ENCODE results near the gene DPYSL5.

The DPYSL5 gene

DNA sequence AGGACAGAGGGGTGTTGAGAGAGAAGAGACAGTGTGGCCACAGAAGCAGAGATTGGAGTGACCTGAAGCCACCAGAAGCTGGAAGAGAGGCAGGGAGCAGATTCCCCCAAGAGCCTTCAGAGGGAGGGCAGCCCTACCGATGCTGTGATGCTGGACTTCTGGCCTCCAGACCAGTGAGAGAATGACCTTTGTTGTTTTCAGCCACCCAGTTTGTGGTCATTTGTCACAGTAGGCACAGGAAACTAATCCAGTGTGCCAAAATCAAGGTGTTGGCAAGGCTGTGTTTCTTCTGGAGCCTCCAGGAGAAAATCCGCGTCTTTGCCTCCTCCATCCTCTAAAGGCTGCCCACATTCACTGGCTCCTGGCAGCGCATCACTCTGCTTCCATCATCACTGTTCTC, 137.9 kb downstream of the DPYSL5 start:
- Mint-ChIP-seq H3K4me3 (no peak overlapping the region), H3K9me3 (no peaks in the 10 kb centered on the region)

DNA sequence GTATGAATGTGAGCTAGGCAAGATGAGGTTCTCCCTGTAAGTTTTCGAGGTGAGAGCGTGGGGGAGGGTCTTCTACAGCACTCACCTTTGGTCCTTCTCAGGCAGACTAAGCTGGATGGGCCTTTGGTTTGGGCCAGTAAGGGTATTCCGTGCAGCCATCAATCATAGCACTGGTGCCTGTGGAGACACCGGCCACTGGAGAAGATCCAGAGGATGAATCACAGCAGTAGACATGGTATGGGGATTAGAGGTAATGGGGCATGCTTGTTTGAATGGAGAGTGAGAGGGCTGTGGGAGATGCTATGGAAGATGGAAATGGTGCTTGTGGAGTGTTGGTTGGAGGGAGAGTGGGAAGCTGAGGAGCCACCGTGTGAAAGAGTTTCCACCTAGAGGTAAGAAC, 138.6 kb downstream of the DPYSL5 start:
- H3K9me3 Mint-ChIP-seq: no peaks in the 10 kb centered on the region
- DNase-seq (ENCODE audit: low spot score in 2 of 2): no peak

More for the DNA sequence above, 137.9 kb downstream of the DPYSL5 start:
- Mint-ChIP-seq H3K27ac (no peak overlapping the region), H3K36me3 (peaks cover under 1% of the 10 kb centered on the region), H3K4me1 (no peaks in the 10 kb centered on the region)
- ATAC-seq: no peak
- no peak for DNase-seq (ENCODE audit: low spot score in 2 of 2)

DNA sequence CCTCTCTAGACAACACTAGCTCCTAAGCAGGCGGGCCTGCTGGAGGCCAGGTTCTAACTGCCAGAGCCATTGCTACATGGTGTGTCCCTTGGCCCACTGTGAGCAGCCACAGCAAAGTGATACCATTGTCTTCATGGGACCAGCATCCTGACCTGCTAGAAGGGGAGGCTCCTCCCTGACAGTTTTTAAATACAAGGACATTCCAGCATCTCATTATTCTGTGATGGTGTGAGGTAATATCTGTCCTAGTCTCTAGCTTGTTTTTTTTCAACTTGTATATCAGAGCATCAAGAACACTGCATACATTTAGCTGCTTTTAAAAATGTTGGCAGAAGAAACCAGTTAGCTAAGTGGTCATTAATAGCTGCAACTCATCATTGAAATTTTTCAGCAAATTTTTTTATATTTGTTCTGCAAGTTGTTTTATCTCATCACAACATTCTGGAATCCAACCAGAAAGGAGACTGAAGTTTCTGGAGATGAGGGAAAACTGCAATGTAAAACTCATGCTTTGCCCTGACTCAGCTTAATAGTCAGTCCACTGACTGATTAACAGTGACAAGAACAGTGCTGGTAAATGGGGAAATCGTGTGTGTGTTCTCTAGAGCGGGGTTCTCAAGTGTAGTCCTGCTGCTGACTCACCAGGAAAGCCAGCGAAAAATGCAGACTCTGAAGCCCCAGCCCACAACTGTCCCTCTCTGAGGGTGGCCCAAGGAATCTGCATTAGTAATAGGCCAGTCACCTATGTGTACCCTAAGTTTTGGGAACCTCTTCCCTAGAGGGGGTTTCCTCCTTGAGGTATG, 140.3 kb downstream of the DPYSL5 start:
- DNase-seq (ENCODE audit: low spot score in 2 of 2) (no peak), ATAC-seq (no peak)
- Mint-ChIP-seq H3K36me3 (peaks cover 4% of the 10 kb centered on the region), H3K4me1 (no peaks in the 10 kb centered on the region), H3K4me3 (no peak overlapping the region), H3K27ac (no peak overlapping the region), H3K9me3 (no peaks in the 10 kb centered on the region)

More for the DNA sequence above, 138.6 kb downstream of the DPYSL5 start:
- H3K4me3 Mint-ChIP-seq: no peak overlapping the region
- H3K36me3 Mint-ChIP-seq: peaks cover 4% of the 10 kb centered on the region
- no peak overlapping the region for H3K27ac Mint-ChIP-seq
- ATAC-seq: no peak
- H3K4me1 Mint-ChIP-seq: no peaks in the 10 kb centered on the region

DNA sequence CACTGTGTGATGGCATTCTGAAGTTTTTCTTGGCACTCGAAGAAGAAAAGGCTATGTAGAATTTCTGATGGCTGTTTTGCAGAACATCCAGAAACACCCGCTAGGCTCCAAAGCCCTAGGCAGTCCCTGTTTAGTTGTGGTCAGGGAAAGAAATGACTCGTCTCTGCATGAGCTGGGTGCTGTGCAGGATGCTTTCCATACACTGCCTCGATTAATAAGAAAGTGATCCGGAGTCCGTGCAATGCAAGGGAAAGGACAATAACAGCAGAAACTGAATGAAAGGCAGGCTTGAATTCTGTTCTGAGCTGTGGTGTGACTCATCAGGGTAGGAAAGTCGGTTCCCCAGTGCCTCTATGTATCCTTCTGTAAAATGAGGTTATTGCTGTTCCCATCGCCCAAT, 141.2 kb downstream of the DPYSL5 start:
- Mint-ChIP-seq H3K9me3 (no peaks in the 10 kb centered on the region), H3K4me3 (no peak overlapping the region), H3K27ac (no peak overlapping the region), H3K4me1 (no peaks in the 10 kb centered on the region), H3K36me3 (peaks cover 4% of the 10 kb centered on the region)
- DNase-seq (ENCODE audit: low spot score in 2 of 2) (no peak), ATAC-seq (no peak)

DNA sequence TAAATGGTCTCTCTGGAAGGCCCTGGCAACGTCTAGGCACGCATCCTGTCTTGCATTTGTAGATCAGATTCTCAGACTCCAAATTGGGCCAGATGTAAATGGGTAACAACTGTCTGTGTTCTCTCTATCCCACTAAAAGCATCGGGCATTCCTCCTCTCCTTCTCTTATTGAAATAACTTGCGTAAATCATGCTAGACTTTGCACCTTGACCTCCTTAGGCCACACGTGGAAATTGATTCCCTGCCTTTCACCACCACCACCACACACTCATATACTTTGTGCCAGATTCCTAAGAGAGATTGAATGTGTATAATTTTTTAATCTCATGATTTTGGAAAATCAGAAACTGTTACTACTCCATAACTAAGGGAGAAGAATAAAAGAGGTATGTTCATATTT, 143.8 kb downstream of the DPYSL5 start:
- no peak overlapping the region for H3K4me3 Mint-ChIP-seq
- no peaks in the 10 kb centered on the region for H3K4me1 Mint-ChIP-seq
- no peaks in the 10 kb centered on the region for H3K9me3 Mint-ChIP-seq
- DNase-seq (ENCODE audit: low spot score in 2 of 2) (no peak), ATAC-seq (no peak)
- no peak overlapping the region for H3K27ac Mint-ChIP-seq
- peaks cover 4% of the 10 kb centered on the region for H3K36me3 Mint-ChIP-seq

DNA sequence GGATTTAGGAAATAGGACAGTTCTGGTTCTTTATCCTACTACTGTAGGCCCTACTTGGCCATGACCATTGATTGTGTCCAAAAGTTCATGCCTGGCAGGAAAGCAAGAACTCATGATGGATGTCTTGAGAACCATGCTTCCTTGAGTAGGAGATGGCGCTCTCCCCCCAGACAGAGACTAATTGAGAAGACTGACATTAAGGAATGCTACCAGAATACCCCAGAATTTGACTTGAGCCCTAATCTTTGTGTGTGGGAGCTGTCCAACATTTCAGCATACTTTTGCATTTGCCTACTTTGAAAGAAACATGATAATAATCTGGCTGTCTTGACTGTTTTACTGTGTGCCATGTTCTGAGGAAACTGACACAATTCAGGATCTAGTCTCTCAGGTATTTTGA, 145.8 kb downstream of the DPYSL5 start:
- Mint-ChIP-seq H3K36me3 (peaks cover 4% of the 10 kb centered on the region), H3K4me3 (no peak overlapping the region), H3K9me3 (no peaks in the 10 kb centered on the region), H3K4me1 (no peaks in the 10 kb centered on the region), H3K27ac (no peak overlapping the region)
- DNase-seq (ENCODE audit: low spot score in 2 of 2): no peak
- no peak for ATAC-seq

DNA sequence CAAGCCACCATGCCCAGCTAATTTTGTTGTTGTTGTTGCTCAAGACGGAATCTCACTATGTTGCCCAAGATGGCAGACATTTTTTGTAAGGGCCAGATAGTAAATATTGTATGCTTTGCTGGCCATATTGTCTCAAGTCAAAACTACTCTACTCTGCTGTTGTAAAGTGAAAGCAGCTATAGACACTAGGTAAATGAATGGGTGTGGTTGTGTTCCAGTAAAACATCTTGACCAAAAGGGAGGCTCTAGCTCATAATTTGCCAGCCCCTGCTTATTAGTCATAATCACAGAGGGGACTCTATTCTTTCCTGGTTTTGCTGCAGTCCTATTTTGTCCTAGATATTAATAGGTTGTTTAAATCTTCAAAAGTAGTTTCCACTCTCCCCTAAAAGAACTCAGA, 147.1 kb downstream of the DPYSL5 start:
- H3K4me1 Mint-ChIP-seq: no peaks in the 10 kb centered on the region
- H3K4me3 Mint-ChIP-seq: no peak overlapping the region
- ATAC-seq (no peak), DNase-seq (ENCODE audit: low spot score in 2 of 2) (no peak)
- H3K27ac Mint-ChIP-seq: no peak overlapping the region
- peaks cover 4% of the 10 kb centered on the region for H3K36me3 Mint-ChIP-seq
- H3K9me3 Mint-ChIP-seq: no peaks in the 10 kb centered on the region

DNA sequence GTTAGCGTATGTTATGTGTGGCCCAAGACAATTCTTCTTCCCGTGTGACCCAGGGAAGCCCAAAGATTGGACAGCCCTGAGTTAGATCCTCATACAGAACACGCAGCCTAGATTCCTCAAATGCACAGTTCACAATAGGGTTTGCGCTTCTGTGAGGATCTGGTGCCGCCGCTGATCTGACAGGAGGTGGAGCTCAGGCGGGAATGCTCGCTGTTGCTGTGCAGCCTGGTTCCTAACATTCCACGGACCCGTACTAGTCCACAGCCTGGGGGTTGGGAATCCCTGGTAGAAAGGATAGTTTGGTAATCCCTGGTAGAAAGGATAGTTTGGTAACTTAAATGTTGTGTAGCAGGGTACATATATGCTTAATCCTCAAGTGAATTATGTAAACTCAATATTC, 149.5 kb downstream of the DPYSL5 start:
- Mint-ChIP-seq H3K27ac (no peak overlapping the region), H3K4me1 (no peaks in the 10 kb centered on the region), H3K4me3 (no peak overlapping the region), H3K9me3 (no peaks in the 10 kb centered on the region), H3K36me3 (no peaks in the 10 kb centered on the region)
- DNase-seq (ENCODE audit: low spot score in 2 of 2): no peak
- ATAC-seq: no peak

DNA sequence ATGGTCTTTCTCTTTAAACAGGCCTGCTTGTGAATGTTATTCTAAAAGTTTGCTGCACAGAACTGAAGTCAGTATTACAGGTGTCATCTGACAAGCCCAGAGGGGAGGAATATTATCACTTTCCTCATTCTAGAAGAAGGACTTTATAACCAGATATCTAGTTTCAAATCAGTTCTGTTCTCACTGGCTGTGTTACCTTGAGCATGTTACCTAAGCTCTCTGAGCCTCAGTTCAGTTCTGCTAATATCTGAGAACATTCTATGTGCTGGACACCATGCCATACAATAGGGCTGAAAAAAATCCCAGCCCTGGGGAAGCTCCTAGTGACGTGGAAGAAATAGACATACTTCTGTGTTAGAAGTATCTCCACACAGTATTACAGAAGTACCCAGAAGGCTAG, 150.4 kb downstream of the DPYSL5 start:
- Mint-ChIP-seq H3K36me3 (no peaks in the 10 kb centered on the region), H3K27ac (no peak overlapping the region), H3K9me3 (no peaks in the 10 kb centered on the region), H3K4me1 (no peaks in the 10 kb centered on the region), H3K4me3 (no peak overlapping the region)
- ATAC-seq (no peak), DNase-seq (ENCODE audit: low spot score in 2 of 2) (no peak)

All from stimulated activated effector memory CD8-positive, alpha-beta T cell treated with anti-CD3 and anti-CD28 coated beads, Interleukin-12 subunit alpha, Interleukin-12 subunit beta, amount 100 ng/mL, for 72 hours (primary cell).